HG03025 (cell line): Measurements from ENCODE around the gene C1orf232.

Source experiments
- ATAC-seq: cut with Tn5 transposase; IDR thresholded peaks from one replicate; pipeline ENCODE4 v1.9.1; 2021; ENCODE audit warnings: mild to moderate bottlenecking, moderate library complexity; ENCODE audit not compliant: unreplicated experiment, low FRiP score

Gene C1orf232

GRCh38 chr1:26168410-26169197 lies at the start of gene C1orf232:
TSS of gene C1orf232 (minus strand) at chr1:26168963. CDS start at chr1:26168499, 464 bp downstream.
- ATAC-seq = no peak

GRCh38 chr1:26215246-26215645 lies 46.5 kb upstream of the C1orf232 start:
- no peak for ATAC-seq

- no peak for ATAC-seq
Measured at GRCh38 chr1:26213335-26213905, 44.7 kb upstream of the C1orf232 start.

GRCh38 chr1:26212726-26213125 lies 44.0 kb upstream of the C1orf232 start:
- no peak for ATAC-seq

- ATAC-seq = no peak
Measured at GRCh38 chr1:26210147-26210870, 41.5 kb upstream of the C1orf232 start.

- ATAC-seq = no peak
Measured at GRCh38 chr1:26203642-26204318, 35.0 kb upstream of the C1orf232 start.

- ATAC-seq = no peak
Measured at GRCh38 chr1:26200413-26200812, 31.6 kb upstream of the C1orf232 start.

GRCh38 chr1:26197813-26198212 lies 29.1 kb upstream of the C1orf232 start:
- ATAC-seq = no peak

- no peak for ATAC-seq
Measured at GRCh38 chr1:26197301-26197700, 28.5 kb upstream of the C1orf232 start.

GRCh38 chr1:26195805-26196204 lies 27.0 kb upstream of the C1orf232 start:
- ATAC-seq = no peak

- no peak for ATAC-seq
Measured at GRCh38 chr1:26191739-26192138, 23.0 kb upstream of the C1orf232 start.

GRCh38 chr1:26190373-26190987 lies 21.7 kb upstream of the C1orf232 start, which contains the start of gene CATSPER4:
TSS of gene CATSPER4 (plus strand) at chr1:26190602. CDS start at chr1:26190628, 26 bp downstream.
- no peak for ATAC-seq

- no peak for ATAC-seq
Measured at GRCh38 chr1:26189751-26190275, 21.1 kb upstream of the C1orf232 start.

- ATAC-seq = no peak
Measured at GRCh38 chr1:26189331-26189730, 20.6 kb upstream of the C1orf232 start.

- no peak for ATAC-seq
Measured at GRCh38 chr1:26188477-26188876, 19.7 kb upstream of the C1orf232 start.

- no peak for ATAC-seq
Measured at GRCh38 chr1:26187882-26188281, 19.1 kb upstream of the C1orf232 start.

GRCh38 chr1:26184883-26185282 lies 16.1 kb upstream of the C1orf232 start:
- ATAC-seq = no peak

GRCh38 chr1:26184086-26184485 lies 15.3 kb upstream of the C1orf232 start:
- ATAC-seq = no peak

GRCh38 chr1:26182383-26182696 lies 13.6 kb upstream of the C1orf232 start:
- ATAC-seq = no peak
